Parathyroid adenoma (tissue), 2 donors: ENCODE results near the gene PSD4.

Experiments used
- H2AFZ ChIP-seq: fragments of 300-600 bp; sonication (generic); one replicate; pipeline ENCODE4 v1.7.0; 2017; ENCODE audit warnings: antibody characterized with exemption, mild to moderate bottlenecking
- H3K27ac ChIP-seq: fragments of 300-600 bp; sonication (generic); one replicate; pipeline ENCODE4 v1.7.0; 2017
- H3K27me3 ChIP-seq: fragments of 300-600 bp; sonication (generic); one replicate; pipeline ENCODE4 v1.7.0; 2017; ENCODE audit warnings: low read length; ENCODE audit not compliant: control insufficient read depth, insufficient read depth
- H3K36me3 ChIP-seq: fragments of 300-600 bp; sonication (generic); one replicate; pipeline ENCODE4 v1.7.0; 2017; ENCODE audit warnings: low read length; ENCODE audit not compliant: control insufficient read depth, insufficient read depth
- H3K4me1 ChIP-seq: fragments of 300-600 bp; sonication (generic); one replicate; pipeline ENCODE4 v1.7.0; 2017; ENCODE audit warnings: control low read depth
- H3K4me2 ChIP-seq: fragments of 300-600 bp; sonication (generic); one replicate; pipeline ENCODE4 v1.7.0; 2017; ENCODE audit warnings: low read length
- H3K4me3 ChIP-seq: fragments of 300-600 bp; sonication (generic); one replicate; pipeline ENCODE4 v1.7.0; 2017; ENCODE audit warnings: low read depth, low read length
- H3K79me2 ChIP-seq: fragments of 300-600 bp; sonication (generic); one replicate; pipeline ENCODE4 v1.7.0; 2017; ENCODE audit warnings: control low read depth
- H3K9ac ChIP-seq: fragments of 300-600 bp; sonication (generic); one replicate; pipeline ENCODE4 v1.7.0; 2017; ENCODE audit warnings: mild to moderate bottlenecking
- H3K9me3 ChIP-seq: fragments of 300-600 bp; sonication (generic); one replicate; pipeline ENCODE4 v1.7.0; 2017; ENCODE audit warnings: low read length; ENCODE audit not compliant: control insufficient read depth
- TF ChIP-seq, protein P1 (sequence below): fragments of 300-600 bp; sonication (generic); IDR thresholded peaks from one replicate; pipeline ENCODE4 v1.7.0; 2017; ENCODE audit warnings: antibody characterized with exemption, mild to moderate bottlenecking
- donor health status: primary hyperparathyroidism.

The PSD4 gene

DNA sequence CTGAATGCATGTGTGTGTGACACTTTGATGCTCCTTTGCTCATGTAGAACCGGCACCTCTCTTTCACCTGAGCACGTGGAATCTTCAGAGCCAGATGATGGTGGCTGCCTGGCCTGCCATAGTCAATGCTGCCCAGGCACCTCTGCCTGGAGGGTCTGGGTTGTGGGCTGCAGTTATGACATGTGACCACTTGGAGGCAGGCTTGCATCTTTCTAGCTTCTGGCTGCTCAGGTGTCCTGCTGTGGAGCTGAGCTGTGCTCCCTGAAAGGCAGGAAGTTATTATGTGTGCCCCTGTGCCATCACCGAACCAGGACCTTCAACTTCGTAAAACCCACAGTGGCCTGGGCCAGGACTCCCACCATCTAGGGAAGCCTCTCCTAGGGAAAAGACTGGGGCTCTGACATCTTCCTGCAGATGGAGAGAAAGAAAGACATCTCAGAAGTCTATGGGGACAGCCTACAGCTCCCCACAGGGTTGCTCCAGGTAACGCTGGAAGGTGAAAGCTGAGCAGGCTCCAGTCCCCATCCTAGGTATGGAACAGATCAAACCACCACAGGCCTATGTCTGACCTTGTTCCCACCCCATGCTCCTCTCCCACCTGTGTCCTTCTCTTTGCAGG is 30.2 kb downstream of the PSD4 start:
- Histone ChIP-seq H3K27ac (no peak overlapping the region), H3K27me3 (no peaks in the 10 kb centered on the region), H3K9ac (no peak overlapping the region), H3K36me3 (no peaks in the 10 kb centered on the region), H3K4me2 (no peak overlapping the region), H3K4me1 (peaks cover 4% of the 10 kb centered on the region), H3K79me2 (no peaks in the 10 kb centered on the region), H2AFZ (peak overlapping the region; percentile 44), H3K4me3 (no peak overlapping the region), H3K9me3 (no peaks in the 10 kb centered on the region)
- TF ChIP-seq, protein P1, sequence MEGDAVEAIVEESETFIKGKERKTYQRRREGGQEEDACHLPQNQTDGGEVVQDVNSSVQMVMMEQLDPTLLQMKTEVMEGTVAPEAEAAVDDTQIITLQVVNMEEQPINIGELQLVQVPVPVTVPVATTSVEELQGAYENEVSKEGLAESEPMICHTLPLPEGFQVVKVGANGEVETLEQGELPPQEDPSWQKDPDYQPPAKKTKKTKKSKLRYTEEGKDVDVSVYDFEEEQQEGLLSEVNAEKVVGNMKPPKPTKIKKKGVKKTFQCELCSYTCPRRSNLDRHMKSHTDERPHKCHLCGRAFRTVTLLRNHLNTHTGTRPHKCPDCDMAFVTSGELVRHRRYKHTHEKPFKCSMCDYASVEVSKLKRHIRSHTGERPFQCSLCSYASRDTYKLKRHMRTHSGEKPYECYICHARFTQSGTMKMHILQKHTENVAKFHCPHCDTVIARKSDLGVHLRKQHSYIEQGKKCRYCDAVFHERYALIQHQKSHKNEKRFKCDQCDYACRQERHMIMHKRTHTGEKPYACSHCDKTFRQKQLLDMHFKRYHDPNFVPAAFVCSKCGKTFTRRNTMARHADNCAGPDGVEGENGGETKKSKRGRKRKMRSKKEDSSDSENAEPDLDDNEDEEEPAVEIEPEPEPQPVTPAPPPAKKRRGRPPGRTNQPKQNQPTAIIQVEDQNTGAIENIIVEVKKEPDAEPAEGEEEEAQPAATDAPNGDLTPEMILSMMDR = peak; percentile 93

DNA sequence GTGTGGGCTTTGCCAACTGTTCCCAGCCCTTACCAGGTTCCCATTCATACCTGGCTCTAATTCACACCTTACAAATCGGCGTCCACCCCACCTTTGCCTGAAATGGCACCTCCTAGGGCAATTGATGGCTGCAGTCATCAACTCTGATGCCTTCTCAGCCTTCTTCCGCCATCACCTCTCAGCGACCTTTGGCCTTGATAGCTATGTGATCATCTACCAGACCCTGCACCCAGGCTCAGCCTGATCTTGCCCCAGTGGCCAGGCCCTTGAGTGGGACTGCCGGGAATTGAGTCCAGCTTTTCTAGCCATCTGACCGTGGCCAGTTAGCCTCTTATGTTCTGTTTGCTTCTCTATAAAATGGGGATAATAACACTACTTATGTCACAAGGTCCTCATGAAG is 32.5 kb downstream of the PSD4 start:
- H3K27ac ChIP-seq = no peak overlapping the region
- no peaks in the 10 kb centered on the region for H3K36me3 ChIP-seq
- H3K4me1 ChIP-seq = no peaks in the 10 kb centered on the region
- no peak overlapping the region for H3K4me3 ChIP-seq
- H3K9me3 ChIP-seq = no peaks in the 10 kb centered on the region
- H3K27me3 ChIP-seq = no peaks in the 10 kb centered on the region
- TF ChIP-seq, protein P1 = no peak
- no peak overlapping the region for H3K4me2 ChIP-seq
- no peak overlapping the region for H3K9ac ChIP-seq
- H2AFZ ChIP-seq = no peak overlapping the region
- H3K79me2 ChIP-seq = no peaks in the 10 kb centered on the region

DNA sequence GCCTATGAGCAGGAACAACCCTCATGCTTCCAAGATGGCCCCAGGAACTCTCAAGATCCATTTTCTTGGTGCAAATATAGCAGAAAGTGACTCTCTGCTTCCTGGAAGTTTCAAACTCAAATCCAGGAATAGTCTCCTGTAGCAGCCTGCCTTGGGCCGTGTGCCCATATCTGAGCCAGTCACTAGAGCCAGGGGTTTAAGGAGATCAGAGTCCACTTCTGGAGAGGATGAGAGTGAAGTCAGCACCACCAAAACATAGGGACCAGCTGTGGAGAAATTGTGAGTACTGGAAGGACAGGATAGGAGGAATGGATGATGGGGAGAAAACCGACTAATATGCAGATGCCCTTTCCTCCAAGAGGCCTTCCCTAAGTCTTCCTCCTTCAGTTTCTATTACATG is 33.2 kb downstream of the PSD4 start:
- Histone ChIP-seq H3K27me3 (no peaks in the 10 kb centered on the region), H3K9me3 (no peaks in the 10 kb centered on the region), H3K79me2 (no peaks in the 10 kb centered on the region), H3K4me1 (no peaks in the 10 kb centered on the region), H3K27ac (no peak overlapping the region), H3K36me3 (no peaks in the 10 kb centered on the region), H3K4me2 (no peak overlapping the region), H3K4me3 (no peak overlapping the region), H3K9ac (no peak overlapping the region), H2AFZ (no peak overlapping the region)
- TF ChIP-seq, protein P1 = no peak

DNA sequence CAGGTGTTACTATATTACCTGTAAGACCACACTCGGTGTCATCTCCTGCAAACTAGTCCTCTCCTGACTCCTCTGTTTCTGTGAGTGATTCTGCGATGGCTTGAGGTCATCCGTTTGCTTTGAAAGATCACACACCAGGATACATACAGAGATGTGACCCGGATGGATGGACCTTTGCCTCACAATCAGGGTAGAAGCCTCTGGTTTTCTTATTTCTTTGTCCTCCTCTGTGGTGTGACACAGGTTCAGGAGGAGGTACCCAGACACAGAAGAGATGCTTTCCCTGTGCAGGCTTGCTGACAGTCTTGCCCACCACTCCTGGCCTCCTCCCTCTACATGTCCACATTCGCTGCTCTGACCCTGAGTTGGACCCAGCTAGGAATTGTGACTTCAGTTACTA is 34.6 kb downstream of the PSD4 start:
- Histone ChIP-seq H3K4me2 (no peak overlapping the region), H3K9me3 (no peaks in the 10 kb centered on the region), H3K4me3 (no peak overlapping the region), H3K4me1 (no peaks in the 10 kb centered on the region), H3K27me3 (no peaks in the 10 kb centered on the region), H2AFZ (no peak overlapping the region), H3K36me3 (no peaks in the 10 kb centered on the region), H3K27ac (no peak overlapping the region), H3K9ac (no peak overlapping the region), H3K79me2 (no peaks in the 10 kb centered on the region)
- TF ChIP-seq, protein P1 = no peak

DNA sequence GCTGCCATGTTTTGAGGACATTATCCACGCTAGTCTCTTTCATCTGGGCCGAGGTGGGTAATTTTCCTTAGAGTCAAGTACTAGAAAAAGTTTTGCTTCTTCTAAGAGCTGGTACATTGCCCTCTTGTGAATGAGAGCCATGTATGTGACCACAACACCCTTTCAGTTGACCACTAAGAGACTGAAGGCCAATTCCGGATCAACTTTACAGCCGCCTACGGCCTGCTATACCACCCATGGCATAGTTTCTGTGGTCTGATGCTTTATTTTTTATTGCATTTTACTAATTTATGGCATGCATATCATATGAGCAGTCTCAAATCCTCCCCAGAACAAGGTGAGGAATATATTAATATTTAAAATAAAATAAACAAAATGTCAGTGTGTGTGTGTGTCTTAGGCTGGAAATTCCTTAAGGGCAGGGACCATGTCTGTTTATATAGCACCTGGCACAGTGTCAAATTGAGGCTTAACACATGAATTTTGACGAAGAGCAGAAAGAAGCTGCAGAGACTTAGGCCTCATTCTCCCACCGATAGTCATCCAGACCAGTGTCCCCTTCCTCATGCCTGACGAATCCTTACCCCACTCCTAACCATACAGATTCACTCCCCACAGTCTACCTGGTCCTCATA is 35.4 kb downstream of the PSD4 start:
- H3K79me2 ChIP-seq = no peaks in the 10 kb centered on the region
- no peak overlapping the region for H3K4me3 ChIP-seq
- H2AFZ ChIP-seq = no peak overlapping the region
- H3K36me3 ChIP-seq = no peaks in the 10 kb centered on the region
- H3K27me3 ChIP-seq = no peaks in the 10 kb centered on the region
- H3K9ac ChIP-seq = no peak overlapping the region
- H3K4me1 ChIP-seq = no peaks in the 10 kb centered on the region
- TF ChIP-seq, protein P1 = no peak
- H3K4me2 ChIP-seq = no peak overlapping the region
- no peaks in the 10 kb centered on the region for H3K9me3 ChIP-seq
- H3K27ac ChIP-seq = no peak overlapping the region
